Measurements from ENCODE around the gene RAP1GAP2. TPM values are rescaled to one million over a fixed set of nuclear protein-coding genes. Genes with fewer than 3 reads are reported as not detected.

RAP1GAP2 gene
- total RNA-seq, 1 donor from 2014 or later: 17.0 TPM

GRCh38 chr17:2803386-2803785 is 7.1 kb downstream of the RAP1GAP2 start:
- Histone ChIP-seq H3K27ac (no peak overlapping the region), H3K4me1 (no peaks in the 10 kb centered on the region), H3K36me3 (no peaks in the 10 kb centered on the region), H3K9me3 (no peaks in the 10 kb centered on the region), H3K27me3 (ENCODE audit: low read depth) (no peaks in the 10 kb centered on the region), H3K4me3 (no peak overlapping the region)
- TF ChIP-seq CTCF (IDR thresholded peaks at IDR 0.05): no peak
- no peak for DNase-seq
- intact Hi-C loops (cut with DNase I): no loop called here
- no peak for ATAC-seq

GRCh38 chr17:2803971-2804370 is 7.7 kb downstream of the RAP1GAP2 start:
- Histone ChIP-seq H3K9me3 (no peaks in the 10 kb centered on the region), H3K4me3 (no peak overlapping the region), H3K4me1 (no peaks in the 10 kb centered on the region), H3K27ac (no peak overlapping the region), H3K27me3 (ENCODE audit: low read depth) (no peaks in the 10 kb centered on the region), H3K36me3 (no peaks in the 10 kb centered on the region)
- DNase-seq: no peak
- intact Hi-C loops (cut with DNase I): no loop called here
- no peak for TF ChIP-seq CTCF (IDR thresholded peaks at IDR 0.05)
- no peak for ATAC-seq

- no peak for ATAC-seq
- intact Hi-C loops (cut with DNase I): no loop called here
These were observed 8.7 kb downstream of the RAP1GAP2 start for GRCh38 chr17:2804912-2805311.

GRCh38 chr17:2805961-2806360 is 9.7 kb downstream of the RAP1GAP2 start:
- DNase-seq (no peak), ATAC-seq (no peak)
- intact Hi-C loops (cut with DNase I): no loop called here
- no peaks in the 10 kb centered on the region for H3K4me1 ChIP-seq
- no peaks in the 10 kb centered on the region for H3K9me3 ChIP-seq
- TF ChIP-seq CTCF (IDR thresholded peaks at IDR 0.05): no peak
- peaks cover 4% of the 10 kb centered on the region for H3K27me3 ChIP-seq (ENCODE audit: low read depth)
- H3K27ac ChIP-seq: no peak overlapping the region
- no peak overlapping the region for H3K4me3 ChIP-seq
- no peaks in the 10 kb centered on the region for H3K36me3 ChIP-seq

More at GRCh38 chr17:2804912-2805311, 8.7 kb downstream of the RAP1GAP2 start:
- H3K4me1 ChIP-seq: no peaks in the 10 kb centered on the region
- H3K27ac ChIP-seq: no peak overlapping the region
- H3K36me3 ChIP-seq: no peaks in the 10 kb centered on the region
- no peak for DNase-seq
- no peak for TF ChIP-seq CTCF (IDR thresholded peaks at IDR 0.05)
- H3K4me3 ChIP-seq: no peak overlapping the region
- H3K27me3 ChIP-seq (ENCODE audit: low read depth): peaks cover 4% of the 10 kb centered on the region
- no peaks in the 10 kb centered on the region for H3K9me3 ChIP-seq

- no peak for DNase-seq
- H3K9me3 ChIP-seq: no peaks in the 10 kb centered on the region
- intact Hi-C loops (cut with DNase I): no loop called here
- no peak overlapping the region for H3K27ac ChIP-seq
- H3K4me1 ChIP-seq: no peaks in the 10 kb centered on the region
- no peak for TF ChIP-seq CTCF (IDR thresholded peaks at IDR 0.05)
- H3K27me3 ChIP-seq (ENCODE audit: low read depth): peaks cover 4% of the 10 kb centered on the region
- no peak overlapping the region for H3K4me3 ChIP-seq
- no peak for ATAC-seq
- H3K36me3 ChIP-seq: no peaks in the 10 kb centered on the region
These were observed 12.4 kb downstream of the RAP1GAP2 start for GRCh38 chr17:2808367-2809335.

Data from lower lobe of right lung (tissue), 2 donors.